ENCODE data around the gene PIGC. TPM values are rescaled to one million over a fixed set of nuclear protein-coding genes. Genes with fewer than 3 reads are reported as not detected.

Gene PIGC
- total and polyA plus RNA-seq, 2 donors (not counting 3 experiments of a cell fraction or from before 2014, with no cell fraction given): 16.1 to 25.8 TPM

DNA sequence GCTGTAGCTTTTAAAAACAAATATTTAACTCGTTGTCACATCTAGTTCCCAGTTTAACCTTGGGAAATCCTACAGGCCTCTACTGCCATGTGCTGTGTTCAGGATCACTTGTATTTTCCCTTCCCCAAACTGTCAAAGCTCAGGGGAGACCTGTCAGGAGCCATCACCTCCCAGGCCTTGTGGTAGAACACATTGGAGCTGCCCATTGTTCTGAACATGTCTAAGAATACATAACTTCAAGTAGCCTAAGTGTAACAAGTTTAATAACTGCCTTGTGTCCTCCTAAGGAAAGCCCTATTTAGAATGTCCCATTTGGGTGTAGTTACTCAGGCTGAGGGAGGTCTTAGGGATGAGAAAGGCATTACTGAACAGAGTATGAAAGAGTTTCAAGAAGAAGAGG, 28.6 kb upstream of the PIGC start:
- H3K9me1 ChIP-seq (replicated peaks; ENCODE audit: control insufficient read depth, extremely low read depth, insufficient read depth, low read length): no peaks in the 10 kb centered on the region
- no peak overlapping the region for H3K4me2 ChIP-seq (ENCODE audit: insufficient read depth, low read length)
- intact Hi-C loops (cut with micrococcal nuclease) (no loop called here), dilution Hi-C loops (cut with MboI; ENCODE audit: extremely low pct_ligation_motif_present, low sequenced_read_pairs) (no loop called here)
- DNase-seq (ENCODE audit: low read depth, low spot score) (no peak), FAIRE-seq (no peak)
- no peaks in the 10 kb centered on the region for H3K79me2 ChIP-seq (ENCODE audit: control insufficient read depth, insufficient read depth, low read length)
- ChIA-PET POLR2A (no interaction called here), CTCF (interaction anchor here (0.9 to 1.0 kb wide), 2 partner anchors 9 to 470 kb away, joined by 3 read pairs; no protein-coding TSS in a partner anchor)
- H3K36me3 ChIP-seq (ENCODE audit: control insufficient read depth in 2 of 2, extremely low read depth in 1 of 2, insufficient read depth in 2 of 2, low read length in 2 of 2): no peaks in the 10 kb centered on the region
- no peaks in the 10 kb centered on the region for H3K4me1 ChIP-seq (ENCODE audit: control insufficient read depth, extremely low read depth, insufficient read depth, low read length)
- no peak overlapping the region for H3K9ac ChIP-seq (replicated peaks; ENCODE audit: extremely low read depth, insufficient read depth, low read length)
- H2AFZ ChIP-seq (ENCODE audit: low read depth, low read length): no peak overlapping the region
- H3K4me3 ChIP-seq (replicated peaks in 1 of 3; ENCODE audit: insufficient read depth in 1 of 3, low read depth in 1 of 3, low read length in 3 of 3): no peak overlapping the region
- BruUV-seq (replicated peaks): no TSS peak
- no peak overlapping the region for H3K27ac ChIP-seq (ENCODE audit: insufficient read depth, low read depth, low read length)
- H4K20me1 ChIP-seq (replicated peaks; ENCODE audit: control insufficient read depth, extremely low read depth, insufficient read depth, low read length): no peaks in the 10 kb centered on the region
- TF ChIP-seq JUN (IDR thresholded peaks at IDR 0.05; ENCODE audit: borderline replicate concordance, insufficient read depth, insufficient read length, low read depth) (no peak), EZH2 (IDR thresholded peaks at IDR 0.05; ENCODE audit: borderline replicate concordance, low read depth, low read length, severe bottlenecking) (no peak), POLR2AphosphoS5 (IDR thresholded peaks at IDR 0.05; ENCODE audit: insufficient read depth, low read depth, low read length) (no peak), GATA2 (IDR thresholded peaks at IDR 0.05; ENCODE audit: insufficient read depth, insufficient read length, low read depth, low read length) (no peak), MYC (IDR thresholded peaks at IDR 0.05; ENCODE audit: low read depth, low read length) (no peak)
- TF ChIP-seq, protein P1, sequence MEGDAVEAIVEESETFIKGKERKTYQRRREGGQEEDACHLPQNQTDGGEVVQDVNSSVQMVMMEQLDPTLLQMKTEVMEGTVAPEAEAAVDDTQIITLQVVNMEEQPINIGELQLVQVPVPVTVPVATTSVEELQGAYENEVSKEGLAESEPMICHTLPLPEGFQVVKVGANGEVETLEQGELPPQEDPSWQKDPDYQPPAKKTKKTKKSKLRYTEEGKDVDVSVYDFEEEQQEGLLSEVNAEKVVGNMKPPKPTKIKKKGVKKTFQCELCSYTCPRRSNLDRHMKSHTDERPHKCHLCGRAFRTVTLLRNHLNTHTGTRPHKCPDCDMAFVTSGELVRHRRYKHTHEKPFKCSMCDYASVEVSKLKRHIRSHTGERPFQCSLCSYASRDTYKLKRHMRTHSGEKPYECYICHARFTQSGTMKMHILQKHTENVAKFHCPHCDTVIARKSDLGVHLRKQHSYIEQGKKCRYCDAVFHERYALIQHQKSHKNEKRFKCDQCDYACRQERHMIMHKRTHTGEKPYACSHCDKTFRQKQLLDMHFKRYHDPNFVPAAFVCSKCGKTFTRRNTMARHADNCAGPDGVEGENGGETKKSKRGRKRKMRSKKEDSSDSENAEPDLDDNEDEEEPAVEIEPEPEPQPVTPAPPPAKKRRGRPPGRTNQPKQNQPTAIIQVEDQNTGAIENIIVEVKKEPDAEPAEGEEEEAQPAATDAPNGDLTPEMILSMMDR (IDR thresholded peaks at IDR 0.05; ENCODE audit: extremely low read depth in 1 of 2, insufficient read depth in 1 of 2, low read depth in 1 of 2, low read length in 2 of 2): no peak
- H3K9me3 ChIP-seq (replicated peaks; ENCODE audit: control insufficient read depth, insufficient read depth, low read length): no peaks in the 10 kb centered on the region
- peaks cover 7 to 9% of the 10 kb centered on the region in 2 experiments for H3K27me3 ChIP-seq (ENCODE audit: control insufficient read depth in 2 of 2, insufficient read depth in 2 of 2, low read length in 2 of 2)
